ENCODE data around the gene CAPNS2. TPM values are rescaled to one million over a fixed set of nuclear protein-coding genes. Genes with fewer than 3 reads are reported as not detected.
"Not testable (repeated sequence)": the region's sequence is repeated elsewhere in the genome, so short reads cannot be mapped to it uniquely, and the experiment has no call there.

Gene CAPNS2
- total RNA-seq, 1 experiment from 2014 or later = 0.26 TPM

DNA sequence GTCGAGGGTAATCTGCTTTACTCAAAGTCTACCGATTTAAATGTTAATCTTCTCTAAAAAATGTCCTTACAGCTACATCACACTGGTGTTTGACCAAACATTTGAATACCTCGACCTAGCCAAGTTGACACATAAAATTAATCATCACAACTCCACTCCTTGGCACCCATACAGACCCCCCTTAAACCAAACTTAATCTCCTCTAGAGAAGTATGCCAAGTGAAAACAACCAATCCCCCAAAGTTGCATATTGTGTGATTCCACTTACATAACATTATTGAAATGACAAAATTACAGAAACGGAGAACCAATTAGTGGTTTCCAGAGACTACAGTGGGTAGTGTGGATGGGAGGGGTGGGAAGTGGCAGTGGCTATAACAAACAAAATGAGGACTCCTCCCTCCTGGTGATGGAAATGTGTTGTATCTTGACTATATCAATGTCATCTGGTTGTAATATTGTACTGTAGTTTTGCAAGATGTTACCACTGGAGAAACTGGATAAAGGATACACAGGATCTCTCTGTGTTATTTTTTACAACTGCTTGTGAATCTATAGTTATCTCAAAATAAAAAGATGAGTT lies 39.4 kb downstream of the CAPNS2 start:
- no peaks in the 10 kb centered on the region for H3F3A ChIP-seq (ENCODE audit: low read length, unreplicated experiment)
- no TSS peak for BruUV-seq (replicated peaks)
- no peak overlapping the region for H3K9ac ChIP-seq (ENCODE audit: low read length)
- no peak overlapping the region for H3K4me2 ChIP-seq (ENCODE audit: low read length)
- no peaks in the 10 kb centered on the region for H3K4me1 ChIP-seq (ENCODE audit: insufficient read depth, low read length)
- intact Hi-C loops (cut with micrococcal nuclease) = no loop called here
- no peak for ATAC-seq
- H3K36me3 ChIP-seq (ENCODE audit: low read depth, low read length) = no peaks in the 10 kb centered on the region
- H3K9me3 ChIP-seq (ENCODE audit: low read length) = no peaks in the 10 kb centered on the region
- no peak for DNase-seq
- ChIA-PET POLR2A (ENCODE audit: unreplicated experiment) (no interaction called here), CTCF (no interaction called here)
- no peak overlapping the region for H3K4me3 ChIP-seq (ENCODE audit: low read length)
- TF ChIP-seq EZH2phosphoT487 (IDR thresholded peaks at IDR 0.05; ENCODE audit: borderline replicate concordance, low read length) = no peak
- H3K9me2 ChIP-seq (replicated peaks; ENCODE audit: low read length) = no peaks in the 10 kb centered on the region
- H3K27ac ChIP-seq (ENCODE audit: low read length) = no peak overlapping the region
- no peaks in the 10 kb centered on the region for H4K20me1 ChIP-seq (ENCODE audit: low read length)
- no peaks in the 10 kb centered on the region for H3K27me3 ChIP-seq (ENCODE audit: low read length)
- H3K79me2 ChIP-seq (ENCODE audit: low read length) = no peaks in the 10 kb centered on the region
- no peak overlapping the region for H2AFZ ChIP-seq (ENCODE audit: low read length)

DNA sequence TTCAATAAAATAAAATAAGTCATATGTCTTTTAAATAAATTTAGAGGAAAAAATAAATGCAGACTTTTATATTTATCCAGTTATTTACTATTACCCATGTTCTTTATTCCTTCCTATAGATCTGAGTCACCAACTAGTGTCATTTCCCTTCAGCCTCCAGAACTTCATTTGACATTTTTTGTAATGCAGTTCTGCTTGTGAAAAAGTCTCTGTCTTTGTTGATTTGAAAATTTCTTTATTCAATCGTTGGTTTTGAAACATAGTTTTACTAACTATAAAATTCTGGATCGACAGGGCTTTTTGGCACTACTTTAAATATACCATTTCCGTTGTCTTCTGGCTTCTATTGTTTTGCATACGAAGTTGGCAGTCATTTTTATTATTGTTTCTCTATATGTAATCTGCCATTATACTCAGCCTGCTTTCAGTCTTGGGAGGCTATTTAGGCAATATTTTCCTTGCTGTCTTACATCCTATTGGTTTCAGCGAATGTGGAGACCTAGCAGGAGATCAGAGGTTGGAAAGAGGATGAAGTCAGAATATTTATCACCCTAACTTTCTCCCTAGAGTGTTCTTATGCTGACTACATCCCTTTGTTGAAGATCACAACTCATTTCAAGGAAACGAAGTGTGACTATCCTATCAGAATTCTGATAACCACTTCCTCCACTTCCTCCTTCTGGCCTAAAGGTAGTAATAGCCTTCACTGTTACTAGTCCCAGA lies 47.3 kb downstream of the CAPNS2 start:
- Histone ChIP-seq H3K36me3 (ENCODE audit: low read depth, low read length) (no peaks in the 10 kb centered on the region), H4K20me1 (ENCODE audit: low read length) (no peaks in the 10 kb centered on the region), H3K4me2 (ENCODE audit: low read length) (no peak overlapping the region), H3K27me3 (ENCODE audit: low read length) (peaks cover 4% of the 10 kb centered on the region; the same call in 1 of the 2 replicates), H2AFZ (ENCODE audit: low read length) (no peak overlapping the region), H3K4me3 (ENCODE audit: low read length) (no peak overlapping the region), H3K9me2 (replicated peaks; ENCODE audit: low read length) (no peaks in the 10 kb centered on the region), H3F3A (ENCODE audit: low read length, unreplicated experiment) (no peaks in the 10 kb centered on the region), H3K4me1 (ENCODE audit: insufficient read depth, low read length) (no peaks in the 10 kb centered on the region), H3K9ac (ENCODE audit: low read length) (no peak overlapping the region), H3K9me3 (ENCODE audit: low read length) (no peaks in the 10 kb centered on the region), H3K27ac (ENCODE audit: low read length) (no peak overlapping the region), H3K79me2 (ENCODE audit: low read length) (no peaks in the 10 kb centered on the region)
- ATAC-seq (no peak), DNase-seq (no peak)
- TF ChIP-seq, protein P1, sequence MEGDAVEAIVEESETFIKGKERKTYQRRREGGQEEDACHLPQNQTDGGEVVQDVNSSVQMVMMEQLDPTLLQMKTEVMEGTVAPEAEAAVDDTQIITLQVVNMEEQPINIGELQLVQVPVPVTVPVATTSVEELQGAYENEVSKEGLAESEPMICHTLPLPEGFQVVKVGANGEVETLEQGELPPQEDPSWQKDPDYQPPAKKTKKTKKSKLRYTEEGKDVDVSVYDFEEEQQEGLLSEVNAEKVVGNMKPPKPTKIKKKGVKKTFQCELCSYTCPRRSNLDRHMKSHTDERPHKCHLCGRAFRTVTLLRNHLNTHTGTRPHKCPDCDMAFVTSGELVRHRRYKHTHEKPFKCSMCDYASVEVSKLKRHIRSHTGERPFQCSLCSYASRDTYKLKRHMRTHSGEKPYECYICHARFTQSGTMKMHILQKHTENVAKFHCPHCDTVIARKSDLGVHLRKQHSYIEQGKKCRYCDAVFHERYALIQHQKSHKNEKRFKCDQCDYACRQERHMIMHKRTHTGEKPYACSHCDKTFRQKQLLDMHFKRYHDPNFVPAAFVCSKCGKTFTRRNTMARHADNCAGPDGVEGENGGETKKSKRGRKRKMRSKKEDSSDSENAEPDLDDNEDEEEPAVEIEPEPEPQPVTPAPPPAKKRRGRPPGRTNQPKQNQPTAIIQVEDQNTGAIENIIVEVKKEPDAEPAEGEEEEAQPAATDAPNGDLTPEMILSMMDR (conservative IDR thresholded peaks at IDR 0.05; ENCODE audit: low read depth, low read length) = no peak
- TF ChIP-seq EZH2 (IDR thresholded peaks at IDR 0.05; ENCODE audit: low read length, unreplicated experiment) = no peak
- TF ChIP-seq EZH2phosphoT487 (IDR thresholded peaks at IDR 0.05; ENCODE audit: borderline replicate concordance, low read length) = no peak
- intact Hi-C loops (cut with micrococcal nuclease) = no loop called here
- POLR2A ChIA-PET (ENCODE audit: unreplicated experiment) = no interaction called here
- no TSS peak for BruUV-seq (replicated peaks)
- CTCF ChIA-PET = no interaction called here

DNA sequence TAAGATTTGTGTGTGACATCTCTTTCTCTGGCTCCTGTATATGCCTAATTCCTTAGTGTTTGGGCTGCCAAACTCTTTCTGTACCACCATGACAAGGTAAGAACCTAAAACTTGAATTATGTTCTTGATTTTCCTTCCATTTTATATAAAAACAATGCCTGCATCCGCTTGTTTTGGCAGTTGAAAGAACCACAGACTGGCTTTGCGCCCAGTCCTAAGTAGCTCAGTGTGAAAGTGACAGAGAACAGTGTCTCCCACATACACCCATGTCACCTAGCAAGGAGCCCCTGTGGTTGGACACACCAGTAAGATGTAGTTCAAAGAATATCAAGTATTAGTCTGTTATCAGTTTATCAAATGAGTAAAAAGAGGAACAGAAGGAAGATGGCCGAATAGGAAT lies 48.6 kb downstream of the CAPNS2 start:
- no peaks in the 10 kb centered on the region for H3K79me2 ChIP-seq (ENCODE audit: low read length)
- no peaks in the 10 kb centered on the region for H3K9me2 ChIP-seq (replicated peaks; ENCODE audit: low read length)
- ChIA-PET POLR2A (ENCODE audit: unreplicated experiment) (no interaction called here), CTCF (no interaction called here)
- H3K27me3 ChIP-seq (ENCODE audit: low read length) = peaks cover 4% of the 10 kb centered on the region; the same call in 1 of the 2 replicates
- ATAC-seq (no peak), DNase-seq (no peak)
- H3K4me3 ChIP-seq (ENCODE audit: low read length) = no peak overlapping the region
- no peak for TF ChIP-seq EZH2phosphoT487 (IDR thresholded peaks at IDR 0.05; ENCODE audit: borderline replicate concordance, low read length)
- no peak for TF ChIP-seq EZH2 (IDR thresholded peaks at IDR 0.05; ENCODE audit: low read length, unreplicated experiment)
- TF ChIP-seq, protein P1 (conservative IDR thresholded peaks at IDR 0.05; ENCODE audit: low read depth, low read length) = no peak
- no peaks in the 10 kb centered on the region for H3K4me1 ChIP-seq (ENCODE audit: insufficient read depth, low read length)
- H3K4me2 ChIP-seq (ENCODE audit: low read length) = no peak overlapping the region
- no TSS peak for BruUV-seq (replicated peaks)
- H3K9ac ChIP-seq (ENCODE audit: low read length) = no peak overlapping the region
- intact Hi-C loops (cut with micrococcal nuclease) = no loop called here
- H3K27ac ChIP-seq (ENCODE audit: low read length) = no peak overlapping the region
- H2AFZ ChIP-seq (ENCODE audit: low read length) = no peak overlapping the region
- H3F3A ChIP-seq (ENCODE audit: low read length, unreplicated experiment) = no peaks in the 10 kb centered on the region
- no peaks in the 10 kb centered on the region for H3K36me3 ChIP-seq (ENCODE audit: low read depth, low read length)
- H4K20me1 ChIP-seq (ENCODE audit: low read length) = no peaks in the 10 kb centered on the region
- H3K9me3 ChIP-seq (ENCODE audit: low read length) = no peaks in the 10 kb centered on the region

DNA sequence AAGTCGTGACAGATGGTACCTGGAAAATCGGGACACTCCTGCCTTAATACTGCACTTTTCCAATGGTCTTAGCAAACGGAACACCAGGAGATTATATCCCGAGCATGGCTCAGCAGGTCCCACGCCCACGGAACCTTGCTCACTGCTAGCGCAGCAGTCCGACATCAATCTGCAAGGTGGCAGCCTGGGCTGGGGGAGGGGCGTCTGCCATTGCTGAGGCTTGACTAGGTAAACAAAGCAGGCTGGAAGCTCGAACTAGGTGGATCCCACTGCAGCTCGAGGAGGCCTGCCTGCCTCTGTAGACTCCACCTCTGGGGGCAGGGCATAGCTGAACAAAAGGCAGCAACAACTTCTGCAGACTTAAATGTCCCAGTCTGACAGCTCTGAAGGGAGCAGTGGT lies 49.2 kb downstream of the CAPNS2 start:
- intact Hi-C loops (cut with micrococcal nuclease); H3K27me3 ChIP-seq (ENCODE audit: low read length); POLR2A ChIA-PET (ENCODE audit: unreplicated experiment); H2AFZ ChIP-seq (ENCODE audit: low read length); H3K79me2 ChIP-seq (ENCODE audit: low read length); H3K36me3 ChIP-seq (ENCODE audit: low read depth, low read length); CTCF ChIA-PET; H3F3A ChIP-seq (ENCODE audit: low read length, unreplicated experiment); H3K4me3 ChIP-seq (ENCODE audit: low read length); H3K27ac ChIP-seq (ENCODE audit: low read length); H3K4me1 ChIP-seq (ENCODE audit: insufficient read depth, low read length); H3K9ac ChIP-seq (ENCODE audit: low read length); H3K9me2 ChIP-seq (replicated peaks; ENCODE audit: low read length); DNase-seq; H3K4me2 ChIP-seq (ENCODE audit: low read length); H3K9me3 ChIP-seq (ENCODE audit: low read length); BruUV-seq (replicated peaks); H4K20me1 ChIP-seq (ENCODE audit: low read length); ATAC-seq: not testable (repeated sequence)
